Fibroblast of lung (primary cell): ENCODE data around the gene CCR5. TPM values are rescaled to one million over a fixed set of nuclear protein-coding genes. Genes with fewer than 3 reads are reported as not detected.

Experiments used
- DNase-seq, 2 donors: peaks; one replicate each; pipeline versions ENCODE4 v3.0.0 to v3.0.0-alpha.2; 2010; ENCODE audit warnings: low read depth in 2 of 2
- H2AFZ ChIP-seq: 2 replicates; pipeline ENCODE4 v1.5.1; 2012; ENCODE audit warnings: low read length, control low read depth, inconsistent platforms
- H3K27ac ChIP-seq: 2 replicates; pipeline ENCODE4 v1.5.1; 2011; ENCODE audit warnings: low read length, control low read depth; ENCODE audit not compliant: insufficient read depth
- H3K27me3 ChIP-seq: 2 replicates; pipeline ENCODE4 v1.5.1; 2011; ENCODE audit warnings: mild to moderate bottlenecking, low read length; ENCODE audit not compliant: control insufficient read depth, insufficient read depth
- H3K36me3 ChIP-seq: 2 replicates; pipeline ENCODE4 v1.5.1; 2011; ENCODE audit warnings: low read length; ENCODE audit not compliant: control insufficient read depth, insufficient read depth
- H3K4me1 ChIP-seq: 2 replicates; pipeline ENCODE4 v1.5.1; 2011; ENCODE audit warnings: low read length; ENCODE audit not compliant: control insufficient read depth, insufficient read depth; ENCODE audit errors: extremely low read depth
- H3K4me2 ChIP-seq: 2 replicates; pipeline ENCODE4 v1.5.1; 2011; ENCODE audit warnings: low read length, control low read depth; ENCODE audit not compliant: insufficient read depth; ENCODE audit errors: extremely low read depth
- H3K4me3 ChIP-seq, 4 experiments: fragments of 200-600 bp in 1 of 4; sonication (generic) in 1 of 4; replicated peaks in 1 of 4; 2 replicates each; pipeline ENCODE4 v1.5.1; 2011 to 2016; ENCODE audit warnings: low read length in 4 of 4, low read depth in 3 of 4, mild to moderate bottlenecking in 3 of 4, control low read depth in 2 of 4, inconsistent platforms in 1 of 4, mixed read lengths in 1 of 4; ENCODE audit not compliant: insufficient read depth in 1 of 4; ENCODE audit errors: control extremely low read depth in 1 of 4
- H3K79me2 ChIP-seq: 2 replicates; pipeline ENCODE4 v1.5.1; 2012; ENCODE audit warnings: mild to moderate bottlenecking, low read length, inconsistent platforms; ENCODE audit not compliant: control insufficient read depth, insufficient read depth
- H3K9ac ChIP-seq: 2 replicates; pipeline ENCODE4 v1.5.1; 2011; ENCODE audit warnings: mild to moderate bottlenecking, low read length, control low read depth; ENCODE audit not compliant: insufficient read depth
- H3K9me3 ChIP-seq: 2 replicates; pipeline ENCODE4 v1.5.1; 2012; ENCODE audit warnings: low read depth, low read length; ENCODE audit not compliant: control insufficient read depth, insufficient read depth
- H4K20me1 ChIP-seq: 2 replicates; pipeline ENCODE4 v1.5.1; 2011; ENCODE audit warnings: low read length; ENCODE audit not compliant: control insufficient read depth, insufficient read depth; ENCODE audit errors: extremely low read depth
- EZH2 ChIP-seq: IDR thresholded peaks from 2 replicates; pipeline ENCODE4 v1.5.1; 2012; ENCODE audit warnings: low read length, control low read depth, mild to moderate bottlenecking; ENCODE audit errors: missing control alignments
- polyA plus RNA-seq, 2 donors: library from polyadenylated mRNA; depleted of rRNA in 1 of 2; stranded (reverse) in 1 of 2; unstranded in 1 of 2; fragments of >200 nt; gene quantifications; 2 replicates each; pipeline ENCODE4 v1.2.1, GENCODE V29; 2011 to 2012; ENCODE audit warnings: missing spikeins in 1 of 2
- total RNA-seq: library from RNA; depleted of rRNA; stranded (reverse); fragments of >200 nt; gene quantifications from 2 replicates; pipeline ENCODE4 v1.2.1, GENCODE V29; 2014
- TF ChIP-seq, protein P1 (sequence below), 2 donors: IDR thresholded peaks in 1 of 2; conservative IDR thresholded peaks in 1 of 2; 1 replicate in 1 of 2; 2 replicates in 1 of 2; pipeline ENCODE4 v1.5.1; 2011 to 2012; ENCODE audit warnings: low read length in 2 of 2, control low read depth in 1 of 2, inconsistent platforms in 1 of 2, low read depth in 1 of 2, mild to moderate bottlenecking in 1 of 2

The CCR5 gene
- total and polyA plus RNA-seq, 2 donors (not counting 1 experiment from before 2014, with no cell fraction given) = under 0.01 to 0.15 TPM

DNA sequence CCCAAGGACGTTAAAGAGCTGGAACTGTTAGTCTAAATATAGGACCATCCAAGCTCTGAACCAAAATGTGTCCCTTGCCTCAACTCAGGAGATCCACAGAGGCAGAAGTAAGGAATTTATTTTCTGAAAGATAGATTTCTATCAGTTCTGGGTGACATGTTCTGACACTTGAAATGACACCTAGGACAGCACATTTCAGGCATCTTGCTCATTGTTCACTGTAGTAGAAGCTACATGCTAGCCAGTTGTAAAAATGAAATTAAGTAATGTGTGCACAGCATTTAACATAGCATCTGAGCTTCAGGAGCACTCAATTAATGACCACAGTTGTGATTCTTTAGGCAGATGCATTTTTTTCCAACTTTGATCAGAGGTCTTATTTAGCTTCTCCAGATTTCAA is 16.3 kb upstream of the CCR5 start:
- peaks cover 10% of the 10 kb centered on the region for H3K27me3 ChIP-seq
- TF ChIP-seq, protein P1, sequence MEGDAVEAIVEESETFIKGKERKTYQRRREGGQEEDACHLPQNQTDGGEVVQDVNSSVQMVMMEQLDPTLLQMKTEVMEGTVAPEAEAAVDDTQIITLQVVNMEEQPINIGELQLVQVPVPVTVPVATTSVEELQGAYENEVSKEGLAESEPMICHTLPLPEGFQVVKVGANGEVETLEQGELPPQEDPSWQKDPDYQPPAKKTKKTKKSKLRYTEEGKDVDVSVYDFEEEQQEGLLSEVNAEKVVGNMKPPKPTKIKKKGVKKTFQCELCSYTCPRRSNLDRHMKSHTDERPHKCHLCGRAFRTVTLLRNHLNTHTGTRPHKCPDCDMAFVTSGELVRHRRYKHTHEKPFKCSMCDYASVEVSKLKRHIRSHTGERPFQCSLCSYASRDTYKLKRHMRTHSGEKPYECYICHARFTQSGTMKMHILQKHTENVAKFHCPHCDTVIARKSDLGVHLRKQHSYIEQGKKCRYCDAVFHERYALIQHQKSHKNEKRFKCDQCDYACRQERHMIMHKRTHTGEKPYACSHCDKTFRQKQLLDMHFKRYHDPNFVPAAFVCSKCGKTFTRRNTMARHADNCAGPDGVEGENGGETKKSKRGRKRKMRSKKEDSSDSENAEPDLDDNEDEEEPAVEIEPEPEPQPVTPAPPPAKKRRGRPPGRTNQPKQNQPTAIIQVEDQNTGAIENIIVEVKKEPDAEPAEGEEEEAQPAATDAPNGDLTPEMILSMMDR (conservative IDR thresholded peaks at IDR 0.05 in 1 of 2, IDR thresholded peaks at IDR 0.05 in 1 of 2; ENCODE audit: low read depth in 1 of 2, low read length in 2 of 2) = no peak
- TF ChIP-seq EZH2 = no peak

DNA sequence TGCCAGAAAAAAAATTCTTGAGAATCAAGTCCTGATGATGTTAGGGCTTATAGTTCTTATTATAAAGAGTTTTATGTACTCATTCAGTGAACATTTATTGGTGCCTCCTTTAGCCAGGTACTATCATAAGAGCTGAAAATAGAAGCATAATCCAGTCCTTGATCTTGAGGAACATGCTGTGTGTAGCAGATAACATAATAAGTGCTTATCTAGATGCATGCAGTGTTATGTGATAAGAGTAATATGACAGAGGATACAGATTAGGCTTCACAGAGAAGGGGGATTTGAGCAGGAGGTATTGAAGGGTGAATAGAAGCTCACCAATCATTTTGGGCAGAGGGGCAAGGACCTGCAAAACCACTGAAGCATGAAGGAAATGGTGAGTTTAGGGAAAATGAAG is 15.8 kb upstream of the CCR5 start:
- DNase-seq = no peak
- no peak overlapping the region for H3K4me2 ChIP-seq
- H3K27me3 ChIP-seq = peaks cover 10% of the 10 kb centered on the region
- H3K4me1 ChIP-seq = no peaks in the 10 kb centered on the region
- H3K4me3 ChIP-seq = no peak overlapping the region
- H4K20me1 ChIP-seq = no peaks in the 10 kb centered on the region
- H3K27ac ChIP-seq = no peak overlapping the region
- H3K9me3 ChIP-seq = no peaks in the 10 kb centered on the region
- H3K36me3 ChIP-seq = no peaks in the 10 kb centered on the region
- H3K79me2 ChIP-seq = no peaks in the 10 kb centered on the region
- TF ChIP-seq EZH2 = no peak
- TF ChIP-seq, protein P1 (conservative IDR thresholded peaks at IDR 0.05 in 1 of 2, IDR thresholded peaks at IDR 0.05 in 1 of 2; ENCODE audit: low read depth in 1 of 2, low read length in 2 of 2) = no peak
- H3K9ac ChIP-seq = no peak overlapping the region
- H2AFZ ChIP-seq = no peak overlapping the region

More for the DNA sequence above, 16.3 kb upstream of the CCR5 start:
- H3K9me3 ChIP-seq = no peaks in the 10 kb centered on the region
- no peak overlapping the region for H3K9ac ChIP-seq
- no peaks in the 10 kb centered on the region for H4K20me1 ChIP-seq
- no peak overlapping the region for H3K4me3 ChIP-seq
- H3K4me2 ChIP-seq = no peak overlapping the region
- H2AFZ ChIP-seq = no peak overlapping the region
- no peaks in the 10 kb centered on the region for H3K79me2 ChIP-seq
- no peaks in the 10 kb centered on the region for H3K4me1 ChIP-seq
- H3K36me3 ChIP-seq = no peaks in the 10 kb centered on the region
- no peak for DNase-seq
- H3K27ac ChIP-seq = no peak overlapping the region

DNA sequence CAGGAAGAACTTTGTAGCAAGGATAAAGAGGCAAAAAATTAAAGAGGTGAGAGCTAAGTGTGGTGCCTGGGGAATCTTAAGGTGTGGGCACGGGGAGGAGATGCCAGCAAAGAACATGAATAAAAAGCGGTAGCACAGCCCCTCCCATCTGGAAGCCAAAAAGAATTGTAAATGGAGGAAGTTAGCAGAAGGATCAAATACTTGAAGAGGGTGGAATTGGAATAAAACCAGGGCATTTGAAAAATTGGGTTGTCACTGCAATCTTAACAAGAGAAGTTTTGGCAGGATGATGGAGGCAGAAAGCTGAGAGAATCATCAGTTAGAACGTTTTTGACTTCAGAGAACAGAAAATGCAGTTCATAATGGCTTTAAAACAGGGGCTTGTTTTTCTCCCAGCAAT is 14.5 kb upstream of the CCR5 start:
- H3K27me3 ChIP-seq = peaks cover 10% of the 10 kb centered on the region
- DNase-seq = no peak

More for the DNA sequence above, 14.5 kb upstream of the CCR5 start:
- H3K9ac ChIP-seq = no peak overlapping the region
- H3K27ac ChIP-seq = no peak overlapping the region
- no peak overlapping the region for H3K4me3 ChIP-seq
- H3K4me2 ChIP-seq = no peak overlapping the region
- no peaks in the 10 kb centered on the region for H3K36me3 ChIP-seq
- no peaks in the 10 kb centered on the region for H3K4me1 ChIP-seq
- no peaks in the 10 kb centered on the region for H3K79me2 ChIP-seq
- TF ChIP-seq, protein P1 (conservative IDR thresholded peaks at IDR 0.05 in 1 of 2, IDR thresholded peaks at IDR 0.05 in 1 of 2; ENCODE audit: low read depth in 1 of 2, low read length in 2 of 2) = no peak
- TF ChIP-seq EZH2 = no peak
- no peaks in the 10 kb centered on the region for H4K20me1 ChIP-seq
- no peaks in the 10 kb centered on the region for H3K9me3 ChIP-seq
- no peak overlapping the region for H2AFZ ChIP-seq
